Skeletal muscle tissue (tissue), 4 donors: ENCODE measurements around the gene CDH4. TPM values are rescaled to one million over a fixed set of nuclear protein-coding genes. Genes with fewer than 3 reads are reported as not detected.

Experiments used
- H3K27ac ChIP-seq: one replicate; pipeline ENCODE4 v1.7.0; 2013; ENCODE audit warnings: mild to moderate bottlenecking, low read depth, low read length, inconsistent platforms
- H3K27me3 ChIP-seq, 3 donors: one replicate each; pipeline ENCODE4 v1.7.0; 2013; ENCODE audit warnings: low read length in 3 of 3; ENCODE audit not compliant: control insufficient read depth in 3 of 3, insufficient read depth in 3 of 3
- H3K36me3 ChIP-seq, 3 donors: one replicate each; pipeline ENCODE4 v1.7.0; 2013; ENCODE audit warnings: low read length in 3 of 3; ENCODE audit not compliant: control insufficient read depth in 3 of 3, insufficient read depth in 3 of 3
- H3K4me1 ChIP-seq, 3 donors: one replicate each; pipeline ENCODE4 v1.7.0; 2013; ENCODE audit warnings: low read length in 3 of 3, mild to moderate bottlenecking in 3 of 3; ENCODE audit not compliant: control insufficient read depth in 3 of 3, insufficient read depth in 3 of 3
- H3K4me3 ChIP-seq, 3 donors: one replicate each; pipeline ENCODE4 v1.7.0; 2013; ENCODE audit warnings: low read length in 3 of 3
- H3K9ac ChIP-seq, 3 donors: one replicate each; pipeline ENCODE4 v1.7.0; 2013; ENCODE audit warnings: low read length in 3 of 3, mild to moderate bottlenecking in 3 of 3, moderate library complexity in 2 of 3, low read depth in 1 of 3
- H3K9me3 ChIP-seq, 3 donors: one replicate each; pipeline ENCODE4 v1.7.0; 2013; ENCODE audit warnings: low read length in 3 of 3; ENCODE audit not compliant: control insufficient read depth in 3 of 3
- total RNA-seq: library from RNA; depleted of rRNA; stranded (reverse); fragments of >200 nt; gene quantifications from one replicate; pipeline ENCODE4 v1.2.3, GENCODE V29; 2014
- donor health status: Osteomylitis.

The CDH4 gene
- total RNA-seq, 1 donor from 2014 or later = 0.52 TPM

DNA sequence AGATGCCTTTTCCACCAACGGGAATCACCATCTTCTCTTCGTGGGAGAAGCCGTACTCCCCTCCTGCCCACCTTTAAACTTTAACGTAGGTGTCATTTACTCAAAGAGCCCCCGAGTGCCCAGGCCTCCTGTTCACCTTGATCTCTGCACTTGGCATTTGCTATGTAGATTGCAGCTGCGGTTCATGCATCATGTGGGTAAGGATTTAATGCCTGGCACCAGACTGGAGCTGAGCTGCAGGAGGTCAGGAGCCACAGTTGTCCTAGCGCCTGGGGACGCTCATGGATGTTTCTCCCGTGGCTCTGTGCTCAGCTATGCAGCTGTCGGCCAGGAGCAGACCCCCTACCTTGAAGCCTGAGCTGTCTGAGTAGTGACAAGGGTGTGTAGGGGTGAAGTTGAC lies 133.7 kb downstream of the CDH4 start:
- peaks cover 3 to 20% (median 6%) of the 10 kb centered on the region in 3 donors for H3K27me3 ChIP-seq
- no peaks in the 10 kb centered on the region for H3K4me1 ChIP-seq
- H3K27ac ChIP-seq = no peak overlapping the region
- H3K4me3 ChIP-seq = no peak overlapping the region
- H3K9ac ChIP-seq = no peak overlapping the region
- no peaks in the 10 kb centered on the region for H3K36me3 ChIP-seq
- H3K9me3 ChIP-seq = peaks cover 0 to 3% (median 3%) of the 10 kb centered on the region in 3 donors

DNA sequence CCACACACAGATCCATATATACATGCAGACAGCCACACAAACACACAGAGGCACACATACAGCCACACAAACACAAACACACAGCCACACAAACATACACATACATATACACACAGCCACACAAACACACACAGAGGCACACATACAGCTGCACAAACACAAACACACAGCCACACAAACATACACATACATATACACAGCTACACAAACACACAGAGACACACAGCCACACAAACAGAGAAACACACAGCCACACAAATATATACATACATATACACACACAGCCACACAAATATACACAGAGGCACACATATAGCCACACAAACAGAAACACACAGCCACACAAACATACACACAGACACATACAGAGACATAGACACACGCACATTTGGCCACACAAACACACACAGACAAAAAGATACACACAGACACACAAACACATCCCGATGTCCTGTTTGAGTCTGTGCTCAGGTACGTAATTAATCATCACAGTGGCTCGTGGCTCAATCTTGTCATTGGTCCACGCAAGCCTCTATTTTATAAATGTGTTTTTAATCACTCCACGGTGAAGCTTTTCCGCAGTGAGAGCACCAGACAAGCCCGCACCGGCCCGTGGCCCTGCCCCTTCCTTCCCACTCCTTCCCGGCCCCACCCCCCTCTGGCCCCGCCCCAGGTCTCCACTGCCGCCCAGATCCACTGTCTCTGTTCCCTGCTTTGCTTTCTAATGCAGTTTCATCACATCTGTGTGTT lies 135.3 kb downstream of the CDH4 start:
- H3K27me3 ChIP-seq = peaks cover 3 to 20% (median 6%) of the 10 kb centered on the region in 3 donors
- H3K4me3 ChIP-seq = no peak overlapping the region
- H3K27ac ChIP-seq = no peak overlapping the region
- H3K4me1 ChIP-seq = no peaks in the 10 kb centered on the region
- peaks cover 0 to 3% (median 3%) of the 10 kb centered on the region in 3 donors for H3K9me3 ChIP-seq
- H3K9ac ChIP-seq = no peak overlapping the region
- H3K36me3 ChIP-seq = no peaks in the 10 kb centered on the region

DNA sequence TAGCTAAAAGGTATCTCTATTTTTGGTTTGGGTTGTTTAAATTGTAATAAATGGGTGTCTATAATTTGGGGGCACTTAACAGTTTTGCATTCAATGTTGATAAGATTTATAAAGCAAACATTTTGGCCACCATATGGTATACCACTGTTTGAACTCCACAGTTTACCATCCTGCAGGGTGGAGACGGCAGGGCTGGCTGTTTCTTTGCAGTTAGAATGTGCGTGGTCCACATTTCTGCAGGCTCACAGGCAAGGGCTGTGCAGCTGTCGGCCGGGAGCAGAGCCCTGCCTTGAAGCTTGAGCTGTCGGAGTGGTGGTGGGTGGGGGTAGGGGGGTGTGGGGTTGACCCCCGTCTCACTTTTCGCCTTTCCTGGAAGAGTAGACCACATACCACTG lies 135.9 kb downstream of the CDH4 start:
- H3K27ac ChIP-seq = no peak overlapping the region
- peaks cover 3 to 20% (median 6%) of the 10 kb centered on the region in 3 donors for H3K27me3 ChIP-seq
- H3K36me3 ChIP-seq = no peaks in the 10 kb centered on the region

DNA sequence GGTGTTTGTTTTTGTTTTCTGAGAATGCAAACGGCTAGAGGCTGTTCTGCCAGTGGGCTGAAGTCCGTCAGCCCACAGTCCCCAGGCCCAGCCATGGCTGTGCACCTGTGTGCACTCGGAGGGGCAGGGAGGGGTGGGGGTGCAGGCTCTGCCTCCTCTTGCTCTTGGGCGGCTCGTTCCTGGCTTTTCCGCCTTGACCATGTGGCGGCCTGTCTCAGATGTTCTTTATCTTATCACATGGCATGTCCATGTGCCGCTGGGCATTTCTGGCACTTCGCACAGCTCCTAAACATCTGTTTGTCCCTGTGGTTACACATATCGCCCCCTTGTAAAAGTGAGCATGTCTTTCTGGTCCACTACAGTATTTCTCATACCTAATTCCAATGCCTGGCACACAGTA lies 137.0 kb downstream of the CDH4 start:
- Histone ChIP-seq H3K27ac (no peak overlapping the region), H3K9me3 (peaks cover 0 to 3% (median 0%) of the 10 kb centered on the region in 3 donors), H3K4me3 (no peak overlapping the region), H3K4me1 (no peaks in the 10 kb centered on the region), H3K36me3 (no peaks in the 10 kb centered on the region), H3K27me3 (peaks cover 3 to 20% (median 6%) of the 10 kb centered on the region in 3 donors), H3K9ac (no peak overlapping the region)

More for the DNA sequence above, 135.9 kb downstream of the CDH4 start:
- Histone ChIP-seq H3K4me3 (no peak overlapping the region), H3K9ac (no peak overlapping the region), H3K9me3 (peaks cover 0 to 3% (median 0%) of the 10 kb centered on the region in 3 donors), H3K4me1 (no peaks in the 10 kb centered on the region)

DNA sequence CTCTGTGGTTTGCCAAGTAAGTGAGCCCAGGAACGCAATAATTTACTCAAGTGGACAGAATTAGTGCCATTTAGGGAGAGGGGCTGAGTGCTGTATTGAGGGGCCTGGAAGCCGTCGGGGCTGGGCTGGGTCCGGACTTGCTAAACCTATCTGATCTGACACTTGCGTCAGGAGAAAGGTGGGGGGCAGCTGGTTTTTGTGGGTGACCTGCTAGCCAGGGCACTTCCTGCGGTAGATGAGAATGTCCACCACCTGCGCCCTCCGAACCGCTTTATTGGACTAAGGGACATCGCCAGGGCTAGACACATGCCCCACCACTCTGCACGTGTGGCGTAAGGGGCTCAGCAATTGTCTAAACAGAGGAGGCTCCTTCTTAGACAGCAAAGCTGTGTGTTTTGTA lies 139.1 kb downstream of the CDH4 start:
- Histone ChIP-seq H3K4me3 (no peak overlapping the region), H3K27ac (no peak overlapping the region), H3K9me3 (peaks cover 0 to 3% (median 0%) of the 10 kb centered on the region in 3 donors), H3K36me3 (no peaks in the 10 kb centered on the region), H3K27me3 (peaks cover 3 to 15% (median 6%) of the 10 kb centered on the region in 3 donors), H3K4me1 (no peaks in the 10 kb centered on the region), H3K9ac (no peak overlapping the region)

DNA sequence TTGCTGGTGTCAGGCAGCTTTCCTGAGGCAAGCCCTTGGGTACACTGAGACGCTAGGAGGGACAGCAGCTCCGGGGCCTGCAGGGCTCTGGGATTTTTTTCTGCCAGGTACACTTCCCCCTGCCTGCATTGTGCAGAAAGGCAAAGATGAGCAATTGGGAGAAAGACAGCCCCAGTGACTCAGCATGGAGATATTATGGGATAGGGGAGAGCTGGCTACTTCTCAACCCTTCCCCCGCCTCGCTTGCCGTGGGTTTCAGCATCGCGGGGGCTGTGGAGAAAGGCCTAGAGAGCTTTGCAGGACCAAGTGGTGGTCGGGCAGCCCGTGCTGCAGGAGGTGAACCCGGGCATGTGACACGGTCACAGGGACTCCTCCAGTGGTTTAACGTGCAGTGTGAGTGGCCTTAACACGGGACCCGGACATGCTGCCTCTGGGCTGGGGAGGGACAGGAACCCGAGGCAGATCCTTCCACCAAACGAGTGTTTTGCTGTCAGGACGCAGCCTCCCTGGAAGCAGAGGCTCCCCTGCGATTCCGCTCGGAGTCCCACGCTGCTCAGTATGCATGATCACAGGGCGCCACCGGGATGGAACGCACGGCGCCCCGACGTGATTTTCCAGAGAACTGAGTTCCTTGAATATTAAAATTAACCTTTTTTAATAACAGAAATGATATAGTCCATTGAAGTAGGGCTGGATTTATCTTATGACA lies 139.9 kb downstream of the CDH4 start:
- H3K36me3 ChIP-seq = no peaks in the 10 kb centered on the region
- no peak overlapping the region for H3K27ac ChIP-seq
- H3K27me3 ChIP-seq = peaks cover 3 to 11% (median 5%) of the 10 kb centered on the region in 3 donors
- H3K4me3 ChIP-seq = no peak overlapping the region
- H3K9me3 ChIP-seq = peaks cover 0 to 3% (median 0%) of the 10 kb centered on the region in 3 donors
- no peaks in the 10 kb centered on the region for H3K4me1 ChIP-seq
- no peak overlapping the region for H3K9ac ChIP-seq

DNA sequence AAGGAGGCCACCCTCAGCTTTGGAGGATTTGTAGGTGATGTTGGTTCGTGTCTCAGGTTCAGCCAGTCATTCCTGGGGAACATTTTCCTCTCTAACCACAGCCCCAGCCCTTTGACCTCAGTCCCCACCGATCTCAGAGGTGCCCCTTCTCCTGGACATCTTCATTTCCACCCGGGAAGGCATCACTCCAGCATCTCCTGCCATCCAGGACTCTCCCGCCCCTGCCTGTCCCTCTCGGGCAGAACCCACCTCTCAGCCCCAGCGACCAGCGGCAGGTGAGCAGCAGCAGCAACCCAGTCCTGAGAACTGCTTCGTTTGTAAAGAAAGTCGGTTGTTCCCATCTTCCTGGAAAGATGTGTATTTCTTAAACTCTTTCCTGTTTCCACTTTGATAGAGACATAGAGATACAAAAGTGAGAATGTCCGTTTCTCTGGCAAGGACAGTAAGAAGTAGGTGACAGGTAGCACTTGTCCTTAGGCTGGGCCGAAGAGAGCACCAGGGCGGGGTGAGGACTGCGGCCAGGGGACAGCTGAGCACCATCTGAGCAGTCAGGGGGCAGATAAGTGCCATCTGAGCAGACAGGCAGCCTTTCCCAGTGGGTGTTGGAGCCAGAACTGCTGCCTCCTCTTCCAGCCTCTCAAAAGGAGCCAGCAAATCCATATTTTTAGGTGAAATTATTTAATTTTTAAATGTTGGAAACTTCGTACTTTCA lies 142.2 kb downstream of the CDH4 start:
- Histone ChIP-seq H3K27me3 (peaks cover 0 to under 1% (median 0%) of the 10 kb centered on the region in 3 donors), H3K9ac (no peak overlapping the region), H3K9me3 (peaks cover 0 to 3% (median 0%) of the 10 kb centered on the region in 3 donors), H3K4me1 (no peaks in the 10 kb centered on the region), H3K27ac (no peak overlapping the region), H3K36me3 (no peaks in the 10 kb centered on the region), H3K4me3 (no peak overlapping the region)

DNA sequence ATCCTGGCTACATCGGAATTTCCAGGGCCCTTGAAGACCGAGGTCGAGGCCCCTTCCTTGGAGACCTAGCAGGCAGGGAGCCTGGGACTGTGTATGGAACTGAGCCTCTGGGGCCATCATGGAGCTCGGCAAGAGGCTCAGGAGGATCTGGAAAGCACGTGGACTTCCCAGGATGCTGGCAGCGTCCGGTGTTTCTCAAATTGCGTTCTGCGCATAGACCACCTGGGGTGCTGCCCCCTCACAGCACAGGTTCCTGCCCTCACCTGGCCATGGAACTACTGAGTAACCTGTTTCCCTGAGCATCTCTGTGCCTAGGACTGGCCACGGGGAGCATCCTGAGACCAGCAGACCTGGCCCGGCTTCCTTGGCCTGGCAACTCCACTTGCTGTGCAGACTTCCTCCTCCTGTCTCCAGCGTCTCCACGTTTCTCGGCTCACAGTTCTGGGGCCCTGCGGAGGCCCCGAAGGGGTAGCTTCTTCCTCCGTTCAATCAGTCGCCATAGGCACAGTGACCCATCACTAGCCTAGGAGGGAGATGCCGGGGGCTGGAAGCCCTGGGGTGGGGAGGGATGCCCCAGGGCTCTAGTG lies 144.3 kb downstream of the CDH4 start:
- H3K9ac ChIP-seq = no peak overlapping the region
- H3K27ac ChIP-seq = no peak overlapping the region
- no peaks in the 10 kb centered on the region for H3K27me3 ChIP-seq
- H3K9me3 ChIP-seq = no peaks in the 10 kb centered on the region
- no peaks in the 10 kb centered on the region for H3K4me1 ChIP-seq
- no peaks in the 10 kb centered on the region for H3K36me3 ChIP-seq
- no peak overlapping the region for H3K4me3 ChIP-seq

DNA sequence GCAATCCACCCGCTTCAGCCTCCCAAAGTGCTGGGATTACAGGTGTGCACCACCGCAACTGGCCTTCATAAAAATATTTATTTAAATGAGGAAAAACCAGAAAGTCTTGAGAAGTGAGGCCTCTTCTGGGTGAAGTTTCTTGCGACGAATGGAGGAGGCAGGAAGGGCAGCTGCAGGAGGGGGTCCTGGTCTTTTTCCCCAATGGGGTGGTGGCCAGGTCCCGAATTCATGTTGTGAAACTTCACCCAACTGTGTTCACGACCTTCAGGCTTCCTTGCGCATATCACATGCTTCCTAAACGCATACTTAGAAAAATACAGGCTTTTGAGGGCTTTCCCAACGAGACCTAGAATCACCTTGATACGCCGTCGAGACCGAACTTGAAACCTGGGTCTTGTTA lies 145.1 kb downstream of the CDH4 start:
- H3K9me3 ChIP-seq = no peaks in the 10 kb centered on the region
- no peaks in the 10 kb centered on the region for H3K27me3 ChIP-seq
- H3K9ac ChIP-seq = no peak overlapping the region
- H3K4me3 ChIP-seq = no peak overlapping the region
- no peak overlapping the region for H3K27ac ChIP-seq
- H3K4me1 ChIP-seq = no peaks in the 10 kb centered on the region
- no peaks in the 10 kb centered on the region for H3K36me3 ChIP-seq
